Measurements from ENCODE around the gene DVL2. TPM values are rescaled to one million over a fixed set of nuclear protein-coding genes. Genes with fewer than 3 reads are reported as not detected.
A peak's percentile ranks its signal among the peaks of the same experiment; 100 is the strongest.

Gene DVL2
- total and polyA plus RNA-seq, 4 donors, result 22.2 to 57.5 (median 35.2) TPM

DNA sequence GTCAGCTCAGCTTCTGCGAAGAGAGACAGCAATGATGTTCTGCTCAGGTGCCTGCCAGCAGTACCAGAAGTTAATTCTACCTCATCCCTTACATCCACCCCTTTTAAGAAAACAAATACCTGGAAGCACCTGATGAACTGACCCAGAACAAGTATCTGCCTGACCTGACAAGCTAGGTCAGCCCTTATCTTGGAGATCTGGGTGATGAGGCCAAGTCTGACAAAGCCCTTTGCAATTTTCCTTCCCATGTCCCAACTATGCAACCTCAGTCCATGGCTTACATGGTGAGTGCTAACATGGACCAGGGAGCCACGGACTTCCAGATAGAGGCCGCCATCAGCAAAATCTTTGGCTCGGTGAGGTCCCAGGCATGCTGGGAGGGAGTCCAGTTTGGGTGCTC, 10.9 kb downstream of the DVL2 start:
- DNase-seq (no peak), ATAC-seq (ENCODE audit: insufficient read depth, low FRiP score) (no peak)
- 91 to 94% methylated on average over 4 of the region's 4 CpGs for WGBS, 2 donors
- no peaks in the 10 kb centered on the region for H3K9me3 ChIP-seq (ENCODE audit: control insufficient read depth in 4 of 4, insufficient read depth in 3 of 4, low read length in 3 of 4)
- H3K27me3 ChIP-seq (ENCODE audit: control insufficient read depth in 3 of 3, insufficient read depth in 3 of 3, low read length in 2 of 3), result no peaks in the 10 kb centered on the region
- peaks cover 5 to 62% (median 32%) of the 10 kb centered on the region in 4 donors for H3K36me3 ChIP-seq (ENCODE audit: control insufficient read depth in 4 of 4, insufficient read depth in 4 of 4, low read length in 4 of 4)
- H3K27ac ChIP-seq (ENCODE audit: low read depth in 1 of 2, low read length in 1 of 2), result no peak overlapping the region
- H3K9ac ChIP-seq (ENCODE audit: insufficient read depth in 1 of 2, low read length in 2 of 2), result no peak overlapping the region
- H3K4me3 ChIP-seq, result no peak overlapping the region
- TF ChIP-seq, protein P1, sequence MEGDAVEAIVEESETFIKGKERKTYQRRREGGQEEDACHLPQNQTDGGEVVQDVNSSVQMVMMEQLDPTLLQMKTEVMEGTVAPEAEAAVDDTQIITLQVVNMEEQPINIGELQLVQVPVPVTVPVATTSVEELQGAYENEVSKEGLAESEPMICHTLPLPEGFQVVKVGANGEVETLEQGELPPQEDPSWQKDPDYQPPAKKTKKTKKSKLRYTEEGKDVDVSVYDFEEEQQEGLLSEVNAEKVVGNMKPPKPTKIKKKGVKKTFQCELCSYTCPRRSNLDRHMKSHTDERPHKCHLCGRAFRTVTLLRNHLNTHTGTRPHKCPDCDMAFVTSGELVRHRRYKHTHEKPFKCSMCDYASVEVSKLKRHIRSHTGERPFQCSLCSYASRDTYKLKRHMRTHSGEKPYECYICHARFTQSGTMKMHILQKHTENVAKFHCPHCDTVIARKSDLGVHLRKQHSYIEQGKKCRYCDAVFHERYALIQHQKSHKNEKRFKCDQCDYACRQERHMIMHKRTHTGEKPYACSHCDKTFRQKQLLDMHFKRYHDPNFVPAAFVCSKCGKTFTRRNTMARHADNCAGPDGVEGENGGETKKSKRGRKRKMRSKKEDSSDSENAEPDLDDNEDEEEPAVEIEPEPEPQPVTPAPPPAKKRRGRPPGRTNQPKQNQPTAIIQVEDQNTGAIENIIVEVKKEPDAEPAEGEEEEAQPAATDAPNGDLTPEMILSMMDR (IDR thresholded peaks at IDR 0.05; ENCODE audit: control extremely low read depth, extremely low read depth), result no peak
- peaks cover 0 to 23% (median 11%) of the 10 kb centered on the region in 5 donors for H3K4me1 ChIP-seq (ENCODE audit: control insufficient read depth in 5 of 5, insufficient read depth in 5 of 5, low read length in 5 of 5)

- TF ChIP-seq, protein P1 (IDR thresholded peaks at IDR 0.05; ENCODE audit: control extremely low read depth, extremely low read depth), result no peak
- 84 to 89% methylated on average over 7 of the region's 7 CpGs for WGBS, 2 donors
- Histone ChIP-seq H3K27ac (ENCODE audit: low read depth in 1 of 2, low read length in 1 of 2) (no peak overlapping the region), H3K36me3 (ENCODE audit: control insufficient read depth in 4 of 4, insufficient read depth in 4 of 4, low read length in 4 of 4) (peaks cover 5 to 61% (median 28%) of the 10 kb centered on the region in 4 donors), H3K27me3 (ENCODE audit: control insufficient read depth in 3 of 3, insufficient read depth in 3 of 3, low read length in 2 of 3) (no peaks in the 10 kb centered on the region), H3K9ac (ENCODE audit: insufficient read depth in 1 of 2, low read length in 2 of 2) (no peak overlapping the region), H3K4me3 (no peak overlapping the region), H3K4me1 (ENCODE audit: control insufficient read depth in 5 of 5, insufficient read depth in 5 of 5, low read length in 5 of 5) (peaks cover 4 to 28% (median 14%) of the 10 kb centered on the region in 5 donors), H3K9me3 (ENCODE audit: control insufficient read depth in 4 of 4, insufficient read depth in 3 of 4, low read length in 3 of 4) (no peaks in the 10 kb centered on the region)
- no peak for ATAC-seq (ENCODE audit: insufficient read depth, low FRiP score)
- DNase-seq, result no peak
Observed at GRCh38 chr17:7222972-7223292, 11.4 kb downstream of the DVL2 start.

- no peak for DNase-seq
- TF ChIP-seq, protein P1 (IDR thresholded peaks at IDR 0.05; ENCODE audit: control extremely low read depth, extremely low read depth), result no peak
- no peak overlapping the region for H3K9ac ChIP-seq (ENCODE audit: insufficient read depth in 1 of 2, low read length in 2 of 2)
- H3K4me3 ChIP-seq, result no peak overlapping the region
- H3K36me3 ChIP-seq (ENCODE audit: control insufficient read depth in 4 of 4, insufficient read depth in 4 of 4, low read length in 4 of 4), result peaks cover 5 to 55% (median 25%) of the 10 kb centered on the region in 4 donors
- no peak for ATAC-seq (ENCODE audit: insufficient read depth, low FRiP score)
- H3K27me3 ChIP-seq (ENCODE audit: control insufficient read depth in 3 of 3, insufficient read depth in 3 of 3, low read length in 2 of 3), result no peaks in the 10 kb centered on the region
- peaks cover 6 to 32% (median 16%) of the 10 kb centered on the region in 5 donors for H3K4me1 ChIP-seq (ENCODE audit: control insufficient read depth in 5 of 5, insufficient read depth in 5 of 5, low read length in 5 of 5)
- H3K27ac ChIP-seq (ENCODE audit: low read depth in 1 of 2, low read length in 1 of 2), result peak overlapping the region in 1 of 2 donors; percentile 3
- 87 to 91% methylated on average over 15 of the region's 15 CpGs for WGBS, 2 donors
- H3K9me3 ChIP-seq (ENCODE audit: control insufficient read depth in 4 of 4, insufficient read depth in 3 of 4, low read length in 3 of 4), result no peaks in the 10 kb centered on the region
Observed at GRCh38 chr17:7222093-7222971, 12.0 kb downstream of the DVL2 start.

Data from lung (tissue), 12 donors.